Measurements from ENCODE around the gene FABP3.

The FABP3 gene

DNA sequence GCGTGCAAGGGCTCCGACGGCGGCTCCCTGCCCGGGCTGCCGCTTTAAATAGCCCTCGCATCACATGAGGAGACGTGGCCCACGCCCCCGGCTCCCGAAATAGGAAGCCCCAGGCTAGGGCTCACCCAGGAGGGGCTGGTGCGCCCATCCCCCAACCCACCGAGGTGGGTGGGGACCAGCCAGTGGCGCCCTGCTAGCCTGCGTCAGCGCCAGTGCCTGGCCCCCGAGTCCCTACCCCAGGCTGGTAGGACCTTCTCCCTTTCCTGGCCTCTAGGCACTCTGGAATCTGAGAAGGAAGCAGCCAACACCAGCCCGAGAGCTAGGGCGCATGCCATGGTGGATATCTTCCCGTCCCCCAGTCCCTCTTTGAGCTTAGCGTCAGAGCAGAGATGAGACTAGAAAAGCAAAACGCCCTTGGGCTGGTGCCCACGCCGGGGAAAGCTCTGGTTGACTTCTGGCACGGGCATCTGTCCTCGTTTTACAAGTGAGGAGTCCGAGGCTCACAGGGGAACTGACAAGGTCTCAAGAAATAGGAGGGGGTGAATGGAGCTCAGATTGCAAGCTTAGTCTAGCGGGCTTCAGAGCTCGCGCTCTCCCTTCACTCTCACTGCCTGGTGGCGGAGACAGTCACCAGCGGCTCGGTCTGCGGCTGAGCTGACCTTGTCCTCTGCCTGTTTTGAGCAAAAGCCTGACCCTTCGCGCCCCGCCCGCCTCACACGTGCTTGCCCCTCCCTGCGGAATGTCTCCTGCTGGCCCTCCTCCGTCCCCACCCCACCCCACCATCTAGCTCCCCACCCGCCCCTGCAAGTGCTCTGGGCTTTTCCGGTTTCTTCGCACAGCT lies at the start of gene FABP3:
Gene FABP3, minus strand, starts transcription at position 21 of the 841 bp plus-strand sequence. CDS start 62 bp downstream, outside the sequence.
- H3K4me3 ChIP-seq = peak within 1 kb of the TSS; percentile 74
- DNase-seq (ENCODE audit: low spot score) = peak; percentile 90
- TF ChIP-seq, protein P1, sequence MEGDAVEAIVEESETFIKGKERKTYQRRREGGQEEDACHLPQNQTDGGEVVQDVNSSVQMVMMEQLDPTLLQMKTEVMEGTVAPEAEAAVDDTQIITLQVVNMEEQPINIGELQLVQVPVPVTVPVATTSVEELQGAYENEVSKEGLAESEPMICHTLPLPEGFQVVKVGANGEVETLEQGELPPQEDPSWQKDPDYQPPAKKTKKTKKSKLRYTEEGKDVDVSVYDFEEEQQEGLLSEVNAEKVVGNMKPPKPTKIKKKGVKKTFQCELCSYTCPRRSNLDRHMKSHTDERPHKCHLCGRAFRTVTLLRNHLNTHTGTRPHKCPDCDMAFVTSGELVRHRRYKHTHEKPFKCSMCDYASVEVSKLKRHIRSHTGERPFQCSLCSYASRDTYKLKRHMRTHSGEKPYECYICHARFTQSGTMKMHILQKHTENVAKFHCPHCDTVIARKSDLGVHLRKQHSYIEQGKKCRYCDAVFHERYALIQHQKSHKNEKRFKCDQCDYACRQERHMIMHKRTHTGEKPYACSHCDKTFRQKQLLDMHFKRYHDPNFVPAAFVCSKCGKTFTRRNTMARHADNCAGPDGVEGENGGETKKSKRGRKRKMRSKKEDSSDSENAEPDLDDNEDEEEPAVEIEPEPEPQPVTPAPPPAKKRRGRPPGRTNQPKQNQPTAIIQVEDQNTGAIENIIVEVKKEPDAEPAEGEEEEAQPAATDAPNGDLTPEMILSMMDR (IDR thresholded peaks at IDR 0.05) = no peak
- H3K27ac ChIP-seq = peak within 1 kb of the TSS; percentile 89 to 96

DNA sequence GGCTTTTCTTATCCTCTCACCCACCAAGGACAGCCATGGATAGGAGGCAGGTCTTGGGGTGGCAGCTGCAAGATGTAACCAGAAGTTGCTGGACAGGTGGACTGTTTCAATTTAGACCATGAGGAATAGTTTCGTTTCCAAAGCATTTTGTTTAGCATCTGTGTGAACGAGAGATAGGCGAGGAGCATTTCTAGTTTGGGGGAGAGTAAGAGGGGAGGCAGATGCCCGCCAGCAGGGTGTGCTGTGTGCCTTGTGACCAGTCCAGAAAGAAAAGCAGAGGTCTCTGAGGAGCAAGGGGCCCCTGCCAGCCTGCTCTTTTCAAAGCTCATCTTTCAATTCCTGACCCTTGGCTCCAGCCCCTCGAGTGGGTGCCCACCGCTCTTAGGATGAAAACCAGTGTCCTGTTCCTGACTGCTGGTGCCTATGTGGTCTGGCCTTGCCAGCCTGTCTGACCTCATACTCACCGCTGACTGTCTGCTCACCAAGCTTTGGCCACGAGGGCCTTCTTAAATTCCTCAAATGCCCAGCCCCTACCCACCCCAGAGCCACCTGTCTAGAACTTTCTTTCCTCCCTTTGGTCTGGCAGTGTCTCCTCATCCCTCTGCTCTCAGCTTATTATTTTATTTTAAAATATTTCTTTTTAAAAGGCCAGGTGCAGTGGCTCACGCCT lies 48.6 kb upstream of the FABP3 start:
- no peak for DNase-seq (ENCODE audit: low spot score)
- Histone ChIP-seq H3K4me3 (no peak overlapping the region), H3K27ac (no peak overlapping the region)
- TF ChIP-seq, protein P1 (IDR thresholded peaks at IDR 0.05) = no peak

DNA sequence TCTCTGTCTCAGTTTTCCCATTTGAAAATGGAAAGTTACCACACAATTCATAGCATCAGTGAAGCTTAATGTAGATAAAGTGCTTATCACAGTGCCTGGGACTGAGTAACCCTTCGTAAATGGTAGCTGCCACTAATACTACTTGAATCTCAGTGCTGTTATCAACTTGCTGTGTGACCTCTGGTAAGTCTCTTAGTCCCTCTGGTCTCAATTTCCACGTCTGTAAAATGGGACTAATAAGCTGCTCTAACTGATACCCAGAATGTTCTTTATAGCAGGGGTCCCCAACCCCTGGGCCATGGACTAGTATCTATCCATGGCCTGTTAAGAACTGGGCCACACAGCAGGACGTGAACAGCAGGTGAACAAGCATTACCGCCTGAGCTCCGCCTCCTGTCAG lies 47.8 kb upstream of the FABP3 start:
- Histone ChIP-seq H3K27ac (no peak overlapping the region), H3K4me3 (no peak overlapping the region)
- TF ChIP-seq, protein P1 (IDR thresholded peaks at IDR 0.05) = no peak
- DNase-seq (ENCODE audit: low spot score) = no peak

DNA sequence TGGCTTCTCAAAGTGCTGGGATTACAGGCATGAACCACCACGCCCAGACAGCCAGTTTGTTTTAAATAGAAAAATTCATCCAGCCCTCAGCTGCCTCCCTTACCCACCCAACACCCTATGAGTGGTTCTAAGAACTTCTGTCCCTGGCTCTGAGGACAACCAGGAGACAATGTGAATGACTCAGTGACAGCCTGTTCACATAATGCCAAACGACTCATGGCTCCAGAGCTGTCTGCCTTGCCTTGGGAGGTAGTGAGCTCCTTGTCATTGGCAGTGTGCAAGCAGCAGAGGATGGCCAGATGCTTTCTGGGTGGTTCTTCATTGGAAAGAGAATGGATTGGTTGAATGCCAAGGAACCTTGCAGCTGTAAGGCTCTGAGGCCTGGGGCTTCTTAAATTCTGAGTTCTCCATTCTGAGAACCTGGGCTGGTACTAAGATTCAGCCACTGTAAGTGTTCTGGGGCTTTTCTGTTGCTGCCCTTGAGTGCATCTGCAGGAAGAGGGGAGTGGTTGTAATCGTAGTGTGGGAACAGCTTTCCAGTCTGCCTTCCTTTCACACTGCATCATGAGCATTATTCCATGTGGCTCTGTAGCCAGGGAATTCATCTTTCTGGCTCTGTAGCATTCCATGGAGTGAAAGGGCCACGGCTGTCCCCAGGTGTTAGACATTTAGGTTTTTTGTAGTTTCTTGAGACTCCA lies 45.9 kb upstream of the FABP3 start:
- H3K4me3 ChIP-seq = no peak overlapping the region
- H3K27ac ChIP-seq = no peak overlapping the region
- no peak for DNase-seq (ENCODE audit: low spot score)
- TF ChIP-seq, protein P1 (IDR thresholded peaks at IDR 0.05) = no peak

DNA sequence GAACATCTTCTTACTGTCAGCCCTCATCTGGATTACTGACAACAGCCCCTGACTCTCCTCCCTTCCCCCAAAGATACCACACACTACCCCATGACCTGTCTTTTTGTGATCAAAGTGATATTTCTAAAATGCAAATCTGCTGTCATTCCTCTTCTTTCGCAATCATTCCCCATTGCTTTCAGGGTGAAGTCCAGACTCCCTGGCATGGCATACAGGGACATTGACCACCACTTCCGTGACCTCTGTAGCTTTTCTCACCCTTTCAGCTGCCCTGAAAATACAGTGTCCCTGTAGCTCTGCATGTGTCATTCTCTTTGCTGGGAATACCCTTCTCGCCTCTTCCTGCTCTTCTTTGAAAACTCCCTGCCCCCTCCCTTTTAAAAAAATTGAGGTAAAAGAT lies 44.3 kb upstream of the FABP3 start:
- no peak for DNase-seq (ENCODE audit: low spot score)
- no peak overlapping the region for H3K27ac ChIP-seq

DNA sequence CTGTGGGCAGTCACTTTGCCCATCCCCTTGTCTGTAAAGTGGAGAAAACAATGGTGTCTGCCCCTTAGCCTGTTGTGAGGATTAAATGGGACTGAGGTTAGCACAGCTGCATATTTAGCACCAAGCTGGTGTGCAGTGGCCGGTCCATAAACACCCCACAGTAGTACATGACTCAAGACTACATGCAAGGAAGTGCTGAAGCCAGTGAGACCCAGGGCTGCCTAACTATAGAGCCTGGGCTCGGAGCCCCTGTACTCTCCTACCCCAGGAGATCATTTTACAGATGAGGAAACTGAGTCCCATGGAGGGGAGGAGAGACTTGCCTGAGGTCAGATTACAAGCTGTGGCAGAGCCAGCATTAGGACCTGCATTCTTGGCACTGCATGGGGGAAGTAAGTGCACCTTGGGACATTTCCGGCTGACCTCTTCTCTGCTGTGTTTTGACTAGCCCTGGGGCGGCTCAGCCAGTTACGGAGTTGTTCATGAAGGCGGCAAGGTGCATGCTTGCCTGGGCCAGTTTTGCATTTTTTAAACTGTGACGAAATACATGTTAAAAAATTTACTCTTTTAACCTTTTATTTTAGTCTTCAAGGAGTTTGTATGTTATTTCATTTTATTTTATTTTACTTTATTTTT lies 43.3 kb upstream of the FABP3 start:
- H3K4me3 ChIP-seq = no peak overlapping the region
- DNase-seq (ENCODE audit: low spot score) = no peak
- no peak overlapping the region for H3K27ac ChIP-seq
- TF ChIP-seq, protein P1 (IDR thresholded peaks at IDR 0.05) = no peak

More for the DNA sequence above, 44.3 kb upstream of the FABP3 start:
- TF ChIP-seq, protein P1 (IDR thresholded peaks at IDR 0.05) = no peak
- no peak overlapping the region for H3K4me3 ChIP-seq

Data from coronary artery (tissue), 2 donors.